Dedifferentiated amniotic fluid mesenchymal stem cell (primary cell): ENCODE measurements around the gene ISLR2.
A peak's percentile ranks its signal among the peaks of the same experiment; 100 is the strongest.
"Not testable (repeated sequence)": the region's sequence is repeated elsewhere in the genome, so short reads cannot be mapped to it uniquely, and the experiment has no call there.

Experiments
- DNase-seq: peaks from one replicate; pipeline ENCODE4 v3.0.0-alpha.2; 2016; ENCODE audit errors: extremely low spot score

The ISLR2 gene

DNA sequence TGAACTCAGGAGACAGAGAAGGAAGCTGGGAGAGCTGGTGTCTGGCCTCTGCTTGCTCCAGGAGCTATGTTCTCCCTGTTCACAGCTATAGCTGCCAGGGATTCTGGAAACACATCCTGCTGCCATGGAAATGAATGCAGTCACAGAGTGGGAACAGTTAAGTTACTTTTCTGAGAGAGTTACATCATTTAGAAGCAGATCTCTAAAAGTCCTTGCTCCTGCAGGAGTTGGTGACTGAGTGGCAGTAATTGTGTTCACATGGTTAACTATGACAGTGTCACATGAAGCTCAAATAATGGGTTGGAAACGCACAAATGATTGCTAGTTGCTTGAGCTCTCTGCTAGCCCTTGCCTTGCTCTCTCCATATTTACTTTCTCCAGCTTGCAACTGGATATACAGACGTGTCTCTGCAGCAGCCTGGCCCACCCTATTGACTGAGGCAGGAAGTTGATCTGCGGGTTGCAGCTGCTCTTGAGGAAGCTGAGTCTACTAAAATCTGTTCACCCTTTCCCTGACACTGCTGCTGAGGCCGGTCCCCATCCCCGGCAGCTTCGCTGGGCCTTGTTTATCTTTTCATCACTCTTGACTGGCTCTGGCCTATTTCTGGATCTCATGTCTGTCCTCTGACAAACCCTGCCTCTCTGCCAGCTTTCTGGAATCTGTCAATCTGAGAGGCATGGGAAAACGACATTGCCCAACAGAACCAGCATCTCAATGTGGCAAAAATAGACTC is 26.5 kb downstream of the ISLR2 start:
- peak; percentile 19 for DNase-seq

DNA sequence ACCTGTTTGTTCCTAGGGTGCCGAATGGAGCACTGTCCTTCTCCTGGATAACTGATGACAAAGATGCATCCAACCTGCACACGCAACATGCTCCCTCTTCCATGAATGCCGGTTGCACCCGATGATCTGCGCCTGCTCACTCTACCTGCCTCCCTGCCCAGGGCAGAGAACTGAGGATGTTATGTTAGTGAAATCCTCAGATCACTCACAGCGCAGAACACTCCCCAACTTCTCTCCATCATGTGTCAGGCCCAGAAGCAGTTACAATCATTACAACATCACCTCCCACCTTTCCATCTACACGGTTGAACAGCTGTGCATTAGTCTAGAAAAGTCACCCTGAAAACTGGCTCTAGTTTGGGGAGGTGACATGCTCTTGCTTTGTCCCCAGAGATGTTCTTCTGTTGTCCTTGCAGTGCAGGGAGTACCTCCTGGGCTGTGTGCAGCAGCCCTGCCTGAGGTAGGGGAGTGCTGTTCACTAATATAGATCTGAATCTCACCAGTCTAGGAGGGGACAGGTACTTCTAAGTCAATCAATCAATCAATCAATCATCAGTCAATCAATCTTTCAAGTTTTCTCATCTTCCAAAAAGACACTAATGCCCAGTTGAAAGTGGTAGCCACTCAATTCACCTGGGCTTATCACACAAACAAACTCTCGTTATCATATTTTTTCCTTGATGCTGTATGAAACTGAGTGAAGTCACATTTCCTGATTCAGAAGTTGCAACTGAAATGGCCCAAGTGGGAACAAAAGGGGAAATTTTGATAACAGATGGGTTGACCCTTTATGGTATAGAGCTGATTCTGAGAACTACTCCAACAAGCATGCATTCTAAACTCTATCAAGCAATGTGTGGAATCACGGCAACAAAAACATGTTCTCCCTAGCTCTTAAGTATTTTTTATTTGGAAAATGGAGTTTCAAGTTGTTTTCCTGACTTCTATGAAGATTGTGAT is 27.8 kb downstream of the ISLR2 start:
- DNase-seq, result no peak

DNA sequence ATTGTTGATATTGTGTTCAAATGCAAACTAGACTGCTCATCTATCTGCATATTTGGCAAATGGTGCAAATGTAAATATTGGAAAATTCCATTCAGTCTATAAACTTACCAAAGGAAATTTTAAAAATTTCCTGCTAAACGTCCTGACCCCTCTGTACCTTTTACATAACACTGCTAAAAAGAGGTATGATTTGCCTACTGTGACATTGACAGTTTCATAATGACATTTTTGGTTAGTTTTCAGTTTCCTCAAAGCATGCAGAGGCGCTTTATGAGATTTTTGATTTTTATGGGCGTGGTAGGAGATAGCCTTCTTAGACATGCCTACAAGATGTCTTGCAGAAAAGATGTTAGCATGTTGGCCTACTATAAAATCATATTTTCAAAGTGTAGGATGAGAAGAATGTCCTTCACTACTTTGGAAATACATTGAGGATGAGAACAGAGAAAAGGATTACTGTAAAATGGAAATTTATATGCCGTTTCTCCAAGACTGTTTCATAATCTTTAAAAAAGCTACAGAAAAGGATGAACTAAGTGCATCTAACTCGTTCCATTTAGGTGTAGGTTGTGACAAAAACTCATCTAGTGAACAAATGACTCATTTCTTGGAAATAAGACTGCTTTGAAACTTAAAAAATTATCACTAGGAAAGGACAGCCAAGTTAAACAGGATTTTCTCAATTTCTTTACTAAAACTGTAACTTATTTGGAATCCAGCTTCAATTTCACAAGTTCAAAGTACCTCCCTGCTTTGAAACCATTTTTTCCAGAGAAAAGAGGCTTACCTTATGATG is 28.7 kb downstream of the ISLR2 start:
- DNase-seq, result no peak

DNA sequence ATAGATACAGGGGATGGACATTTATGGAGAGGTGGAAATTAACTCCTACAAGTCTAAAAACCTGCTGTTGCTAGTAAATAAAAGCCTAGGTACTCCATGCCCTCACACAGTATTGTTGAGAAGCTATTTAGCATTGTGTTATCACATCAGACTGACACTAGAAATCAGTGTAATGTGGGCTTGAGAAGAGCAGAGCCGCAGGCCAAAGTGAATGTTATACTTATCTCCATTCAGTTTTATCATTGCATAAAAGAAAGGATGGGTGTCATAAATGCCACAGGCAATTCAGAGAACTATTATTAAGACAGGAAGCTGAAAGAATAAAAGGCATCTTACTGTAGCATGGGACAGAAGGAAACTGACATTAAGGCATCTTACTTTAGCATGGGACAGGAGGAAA is 29.4 kb downstream of the ISLR2 start:
- DNase-seq, result no peak

DNA sequence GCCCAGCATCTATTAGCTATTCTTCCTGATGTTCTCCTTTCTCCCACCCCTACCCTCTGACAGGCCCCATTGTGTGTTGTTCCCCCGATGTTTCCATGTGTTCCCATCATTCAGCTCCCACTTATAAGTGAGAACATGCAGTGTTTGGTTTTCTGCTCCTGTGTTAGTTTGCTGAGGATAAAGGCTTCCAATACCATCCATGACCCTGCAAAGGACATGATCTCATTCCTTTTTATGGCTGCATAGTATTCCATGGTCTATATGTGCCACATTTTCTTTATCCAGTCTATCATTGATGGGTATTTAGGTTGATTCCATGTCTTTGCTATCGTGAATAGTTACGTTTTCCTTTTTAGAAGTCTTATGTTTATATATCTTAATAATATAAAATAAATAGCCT is 30.0 kb downstream of the ISLR2 start:
- not testable (repeated sequence) for DNase-seq

DNA sequence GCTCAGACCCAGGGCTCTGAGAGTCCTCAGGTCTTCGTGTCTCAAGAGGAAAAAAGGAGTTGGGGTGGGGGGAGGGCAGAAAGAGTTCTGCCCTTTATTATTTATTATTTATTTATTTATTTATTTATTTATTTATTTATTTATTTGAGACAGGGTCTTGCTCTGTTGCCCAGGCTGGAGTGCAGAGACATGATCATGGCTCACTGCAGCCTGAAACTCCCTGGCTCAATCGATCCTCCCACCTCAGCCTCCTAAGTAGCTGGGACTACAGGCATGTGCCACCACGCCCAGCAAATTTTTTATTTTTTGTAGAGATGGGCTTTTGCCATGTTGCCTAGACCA is 31.8 kb downstream of the ISLR2 start:
- not testable (repeated sequence) for DNase-seq

DNA sequence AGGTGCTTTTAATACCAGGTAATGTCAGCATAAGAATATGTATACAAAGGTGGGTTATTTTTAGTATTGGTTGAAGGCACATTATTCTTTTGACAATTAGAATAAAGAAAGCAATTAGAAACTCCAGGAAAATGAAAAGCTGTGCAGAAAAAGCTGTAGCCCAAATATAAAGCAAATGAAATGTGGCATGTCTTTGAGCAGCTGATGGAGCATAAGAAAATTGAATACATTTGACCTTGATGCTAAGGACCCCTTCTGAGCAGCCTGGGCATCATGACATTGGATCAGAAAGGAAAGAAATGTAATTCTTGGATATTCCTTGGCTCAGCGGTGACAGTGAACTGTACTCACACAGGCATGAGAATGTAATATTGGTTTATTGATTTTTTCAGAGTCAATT is 35.1 kb downstream of the ISLR2 start:
- DNase-seq, result no peak

DNA sequence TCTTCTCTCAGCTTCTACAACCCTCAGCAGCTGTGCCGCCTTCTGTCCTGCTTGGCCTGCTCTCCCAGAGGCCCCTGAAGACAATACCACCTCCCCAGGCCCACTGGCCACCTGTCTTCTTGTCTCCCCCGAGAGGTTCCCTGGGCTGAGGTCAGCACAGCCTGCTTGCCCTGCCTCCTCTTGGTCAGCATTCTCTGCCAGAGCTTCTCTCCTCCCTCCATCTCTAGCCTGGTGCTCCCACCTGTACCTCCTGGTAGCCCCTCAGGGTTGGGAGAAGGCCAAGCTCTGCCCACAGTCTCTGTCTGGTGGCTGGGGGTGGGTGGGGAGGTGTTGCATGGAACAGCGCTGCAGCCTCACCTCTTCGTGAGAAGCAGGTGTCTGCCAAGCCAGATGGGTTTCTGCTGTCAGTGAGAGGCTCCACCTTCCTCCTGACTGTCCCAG is 37.5 kb downstream of the ISLR2 start:
- DNase-seq, result no peak

DNA sequence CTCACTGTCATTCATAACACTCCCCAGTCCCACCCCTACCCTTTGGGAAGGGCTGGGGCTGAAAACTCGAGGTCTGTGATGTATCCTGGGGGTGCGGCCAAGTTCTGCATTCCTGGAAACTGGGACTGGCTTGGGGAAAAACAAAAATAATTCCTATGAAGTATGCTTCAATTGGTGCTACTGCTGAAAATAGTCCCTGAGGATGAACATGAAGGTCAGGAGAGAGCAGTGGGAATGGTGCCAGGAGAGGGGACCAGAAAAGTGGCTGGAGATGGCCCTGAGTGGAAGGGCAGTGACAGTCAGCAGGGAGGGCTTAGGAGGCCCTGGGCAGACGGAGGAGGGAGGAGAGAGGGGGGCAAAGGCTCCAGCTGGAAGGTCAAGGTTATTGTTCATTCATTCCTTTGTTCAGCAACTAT is 38.3 kb downstream of the ISLR2 start:
- DNase-seq, result no peak

DNA sequence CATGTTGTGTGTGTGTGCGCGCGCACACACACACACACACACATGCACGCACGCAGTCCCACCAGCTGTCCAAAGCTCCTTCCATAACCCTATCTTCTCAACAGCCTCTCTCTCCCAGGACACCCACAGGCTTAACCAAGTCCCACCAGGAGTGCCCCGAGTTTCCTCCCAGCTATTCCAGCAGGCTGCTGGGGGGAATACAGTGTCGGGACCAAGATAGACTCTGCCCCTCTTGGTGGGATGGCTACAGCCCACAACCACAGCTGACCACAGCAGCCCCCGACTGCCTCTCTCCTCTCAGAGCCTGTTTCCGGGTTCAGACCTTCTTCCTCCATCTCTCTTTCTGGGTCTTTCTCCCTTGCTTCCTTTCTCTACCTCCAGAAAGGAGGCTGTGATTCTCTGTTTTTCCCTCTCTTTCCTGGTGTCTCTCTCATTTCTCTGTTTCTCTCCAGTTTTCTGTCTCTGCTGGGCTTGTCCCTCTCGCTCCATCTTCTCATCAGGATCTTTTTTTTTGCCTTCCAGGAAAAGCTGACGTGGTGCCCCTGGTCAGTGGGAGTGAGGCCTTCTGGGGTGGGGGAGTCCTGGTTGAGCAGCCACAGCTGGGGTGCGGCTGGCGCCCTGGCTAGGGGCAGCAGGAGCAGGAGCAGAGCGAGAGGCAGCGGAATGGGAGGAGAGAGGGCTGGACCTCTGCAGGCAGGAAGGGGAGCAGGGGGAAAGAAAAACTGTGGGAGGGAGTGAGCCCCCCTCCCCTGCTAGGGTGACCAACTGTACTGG is 39.9 kb downstream of the ISLR2 start:
- no peak for DNase-seq

DNA sequence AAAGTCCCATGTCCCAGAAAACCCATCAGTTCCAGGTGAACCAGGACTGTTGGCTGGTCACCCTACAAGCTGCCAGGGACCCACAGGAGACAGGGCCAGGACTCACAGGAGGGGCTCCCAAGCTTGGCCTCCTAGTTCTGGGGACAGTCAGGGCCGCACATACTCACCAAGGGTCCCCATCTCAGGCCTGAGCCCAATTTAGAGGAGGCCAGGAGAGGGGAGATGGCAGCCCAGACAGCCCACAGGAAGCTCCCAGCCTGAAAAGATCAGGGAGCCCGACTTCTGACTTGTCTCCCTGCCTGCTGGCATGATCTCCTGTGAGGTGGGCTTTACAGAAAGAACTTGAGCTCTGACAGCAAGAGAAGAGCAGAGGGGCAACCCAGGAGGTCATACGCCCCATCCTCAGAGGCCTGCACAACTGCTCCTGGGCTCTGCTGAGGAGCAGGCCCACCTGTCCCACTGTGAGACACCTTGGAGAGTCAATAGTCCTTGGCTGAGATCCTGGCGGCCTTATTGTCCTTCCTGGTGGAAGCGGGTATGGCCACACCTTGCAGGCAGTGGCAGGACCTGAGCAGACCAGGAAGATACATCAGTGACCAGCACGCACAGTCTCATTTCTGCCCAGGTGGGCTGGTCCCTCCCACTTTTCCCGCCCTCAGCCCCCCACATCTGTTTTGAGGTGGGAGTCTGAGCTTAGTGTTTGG is 40.6 kb downstream of the ISLR2 start:
- DNase-seq, result no peak

DNA sequence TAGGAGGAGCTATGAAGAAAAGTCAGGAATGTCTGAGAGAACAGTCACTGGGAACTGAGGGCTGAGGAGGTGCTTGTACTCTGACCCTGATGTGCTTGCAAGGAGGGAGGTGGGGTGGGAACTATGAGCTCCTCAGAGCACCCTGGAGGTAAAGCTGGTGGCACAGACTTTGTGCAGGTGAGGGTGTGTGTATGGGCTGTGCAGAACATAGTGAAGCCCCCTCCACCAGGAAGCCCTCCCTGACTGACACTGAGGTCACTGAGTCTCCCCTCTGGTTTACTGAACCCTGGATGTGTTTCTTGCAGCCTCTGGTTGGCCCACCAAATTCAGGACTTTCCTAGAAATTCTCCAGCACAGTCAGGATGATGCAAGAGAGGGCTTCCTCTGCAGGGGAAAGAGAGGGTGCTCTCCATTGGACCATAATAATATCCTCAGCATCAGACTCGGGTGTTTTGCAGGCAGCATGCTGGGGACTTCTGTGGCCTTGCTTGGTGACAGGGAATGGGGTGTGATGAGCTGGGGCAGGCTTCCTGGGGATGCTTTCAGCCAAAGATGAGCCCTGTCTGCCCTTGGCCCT is 41.7 kb downstream of the ISLR2 start:
- no peak for DNase-seq

DNA sequence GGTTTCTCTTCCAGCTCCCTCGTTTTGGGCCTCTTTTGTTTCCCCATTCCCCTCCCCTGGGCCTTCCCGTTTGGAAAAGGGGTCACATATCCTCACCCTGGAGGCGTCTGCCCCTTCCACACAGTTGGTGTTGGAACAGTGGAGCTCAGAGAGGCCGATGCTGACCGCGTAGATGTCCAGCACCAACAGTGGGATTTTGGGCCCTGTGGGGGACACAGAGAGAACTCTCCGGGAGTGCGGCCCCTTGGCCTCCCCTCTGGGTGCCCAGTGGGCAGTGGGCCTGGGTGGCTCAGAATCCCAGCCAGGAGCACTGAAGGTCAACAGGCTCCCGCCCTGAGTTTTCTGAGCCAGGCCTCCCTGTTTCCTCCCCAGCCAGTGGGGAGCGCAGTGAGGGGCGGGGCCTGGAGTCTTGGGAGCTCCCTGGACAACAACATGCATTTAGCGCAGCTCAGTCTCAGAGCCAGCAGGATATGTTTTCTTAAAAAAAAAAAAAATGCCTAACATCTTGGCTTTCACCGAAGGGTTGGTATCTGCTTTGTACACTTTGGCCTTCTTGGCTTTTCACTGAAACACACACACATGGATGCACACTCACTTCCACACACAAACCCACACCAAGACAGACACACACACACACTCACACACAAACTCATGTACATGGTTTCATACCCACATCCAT is 42.5 kb downstream of the ISLR2 start:
- no peak for DNase-seq

DNA sequence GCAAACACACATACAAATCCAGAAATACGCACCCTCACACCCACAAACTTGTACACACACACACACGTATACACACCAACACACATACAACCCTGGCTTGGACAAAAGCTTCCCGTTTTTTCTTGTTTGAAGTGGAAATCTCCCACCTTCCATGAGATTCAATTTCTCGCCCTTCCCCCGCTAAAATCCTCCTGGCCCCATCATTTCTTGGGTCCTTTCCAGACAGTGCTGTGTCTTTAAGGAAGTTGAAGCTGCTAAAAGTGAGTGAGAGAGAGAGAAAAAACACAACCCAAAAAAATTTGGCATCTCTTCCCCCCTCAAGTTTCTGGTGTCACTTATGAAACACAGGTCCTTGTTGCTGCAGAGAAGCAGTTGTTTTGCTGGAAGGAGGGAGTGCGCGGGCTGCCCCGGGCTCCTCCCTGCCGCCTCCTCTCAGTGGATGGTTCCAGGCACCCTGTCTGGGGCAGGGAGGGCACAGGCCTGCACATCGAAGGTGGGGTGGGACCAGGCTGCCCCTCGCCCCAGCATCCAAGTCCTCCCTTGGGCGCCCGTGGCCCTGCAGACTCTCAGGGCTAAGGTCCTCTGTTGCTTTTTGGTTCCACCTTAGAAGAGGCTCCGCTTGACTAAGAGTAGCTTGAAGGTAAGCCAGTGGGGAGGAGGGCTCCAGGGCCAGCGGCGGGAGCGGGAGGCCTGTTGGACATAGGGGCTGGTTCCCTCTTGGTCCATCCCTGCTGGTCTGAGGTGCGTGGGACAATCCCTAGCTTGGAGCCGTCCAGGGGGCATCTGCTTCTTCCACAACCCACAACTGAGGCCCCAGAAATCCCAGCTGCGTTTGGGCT is 43.2 kb downstream of the ISLR2 start, which contains the start of gene ISLR:
TSS of gene ISLR (plus strand) at position 331 of the 839 bp plus-strand sequence. CDS start 1,149 bp downstream, outside the sequence.
- no peak for DNase-seq

DNA sequence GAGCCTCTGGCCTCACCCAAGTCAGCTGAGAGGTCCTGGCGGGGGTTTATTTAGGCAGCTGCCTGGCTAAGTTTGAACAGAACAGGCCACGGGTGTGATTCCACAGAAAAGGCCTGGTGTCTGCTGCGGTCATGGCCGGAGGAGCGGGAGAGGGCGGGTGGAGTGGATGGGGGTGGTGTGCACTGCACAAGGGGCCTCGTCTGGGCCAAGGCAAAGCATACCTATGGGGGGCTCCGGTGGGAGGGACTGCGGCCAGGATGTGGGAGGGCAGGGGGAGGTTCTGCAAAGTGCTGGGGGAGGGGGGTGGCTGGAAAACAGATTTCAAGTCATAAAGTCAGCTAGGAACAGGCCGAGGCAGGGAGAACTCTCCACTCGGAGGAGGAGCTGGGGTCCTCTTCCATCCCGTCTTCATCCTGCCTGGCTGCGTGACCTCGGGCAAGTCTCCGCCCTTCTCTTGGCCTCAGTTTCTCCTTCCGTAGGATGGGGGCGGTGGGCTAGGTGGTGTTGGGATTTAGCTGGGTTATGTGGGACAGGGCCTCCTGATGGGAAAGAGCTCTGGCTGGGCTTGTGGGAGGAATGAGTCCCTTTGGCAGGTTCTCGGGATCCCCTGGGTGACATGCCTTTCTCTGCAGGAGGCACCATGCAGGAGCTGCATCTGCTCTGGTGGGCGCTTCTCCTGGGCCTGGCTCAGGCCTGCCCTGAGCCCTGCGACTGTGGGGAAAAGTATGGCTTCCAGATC is 44.0 kb downstream of the ISLR2 start:
- no peak for DNase-seq

DNA sequence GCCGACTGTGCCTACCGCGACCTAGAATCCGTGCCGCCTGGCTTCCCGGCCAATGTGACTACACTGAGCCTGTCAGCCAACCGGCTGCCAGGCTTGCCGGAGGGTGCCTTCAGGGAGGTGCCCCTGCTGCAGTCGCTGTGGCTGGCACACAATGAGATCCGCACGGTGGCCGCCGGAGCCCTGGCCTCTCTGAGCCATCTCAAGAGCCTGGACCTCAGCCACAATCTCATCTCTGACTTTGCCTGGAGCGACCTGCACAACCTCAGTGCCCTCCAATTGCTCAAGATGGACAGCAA is 44.5 kb downstream of the ISLR2 start:
- DNase-seq, result no peak

DNA sequence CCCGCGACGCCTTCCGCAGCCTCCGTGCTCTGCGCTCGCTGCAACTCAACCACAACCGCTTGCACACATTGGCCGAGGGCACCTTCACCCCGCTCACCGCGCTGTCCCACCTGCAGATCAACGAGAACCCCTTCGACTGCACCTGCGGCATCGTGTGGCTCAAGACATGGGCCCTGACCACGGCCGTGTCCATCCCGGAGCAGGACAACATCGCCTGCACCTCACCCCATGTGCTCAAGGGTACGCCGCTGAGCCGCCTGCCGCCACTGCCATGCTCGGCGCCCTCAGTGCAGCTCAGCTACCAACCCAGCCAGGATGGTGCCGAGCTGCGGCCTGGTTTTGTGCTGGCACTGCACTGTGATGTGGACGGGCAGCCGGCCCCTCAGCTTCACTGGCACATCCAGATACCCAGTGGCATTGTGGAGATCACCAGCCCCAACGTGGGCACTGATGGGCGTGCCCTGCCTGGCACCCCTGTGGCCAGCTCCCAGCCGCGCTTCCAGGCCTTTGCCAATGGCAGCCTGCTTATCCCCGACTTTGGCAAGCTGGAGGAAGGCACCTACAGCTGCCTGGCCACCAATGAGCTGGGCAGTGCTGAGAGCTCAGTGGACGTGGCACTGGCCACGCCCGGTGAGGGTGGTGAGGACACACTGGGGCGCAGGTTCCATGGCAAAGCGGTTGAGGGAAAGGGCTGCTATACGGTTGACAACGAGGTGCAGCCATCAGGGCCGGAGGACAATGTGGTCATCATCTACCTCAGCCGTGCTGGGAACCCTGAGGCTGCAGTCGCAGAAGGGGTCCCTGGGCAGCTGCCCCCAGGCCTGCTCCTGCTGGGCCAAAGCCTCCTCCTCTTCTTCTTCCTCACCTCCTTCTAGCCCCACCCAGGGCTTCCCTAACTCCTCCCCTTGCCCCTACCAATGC is 45.1 kb downstream of the ISLR2 start:
- no peak for DNase-seq
